Activated T-cell treated with anti-CD3 and anti-CD28 coated beads for 24 hours (primary cell): ENCODE measurements around the gene IMP3.
"Not testable (repeated sequence)": the region's sequence is repeated elsewhere in the genome, so short reads cannot be mapped to it uniquely, and the experiment has no call there.

Source experiments
- DNase-seq: peaks from one replicate; pipeline ENCODE4 v3.0.0-alpha.2; 2020; ENCODE audit warnings: low read depth

The IMP3 gene

GRCh38 chr15:75650908-75651809 is 11.1 kb upstream of the IMP3 start:
- DNase-seq: no peak

GRCh38 chr15:75649848-75650247 is 9.8 kb upstream of the IMP3 start:
- no peak for DNase-seq

GRCh38 chr15:75649045-75649761 is 9.2 kb upstream of the IMP3 start:
- no peak for DNase-seq

- DNase-seq: no peak
Measured at GRCh38 chr15:75648156-75649000, 8.4 kb upstream of the IMP3 start.

GRCh38 chr15:75647370-75648155 is 7.5 kb upstream of the IMP3 start, which contains the start of gene SNX33:
Gene SNX33, plus strand, starts transcription at chr15:75647912. Its CDS starts 1,191 bp downstream, at chr15:75649103.
- DNase-seq: peak; percentile 36

- DNase-seq: no peak
Measured at GRCh38 chr15:75646944-75647364, 6.9 kb upstream of the IMP3 start.

GRCh38 chr15:75646112-75646943 is 6.3 kb upstream of the IMP3 start:
- DNase-seq: no peak

GRCh38 chr15:75644376-75644775 is 4.4 kb upstream of the IMP3 start:
- no peak for DNase-seq

GRCh38 chr15:75641603-75642002 is 1.6 kb upstream of the IMP3 start:
- no peak for DNase-seq

GRCh38 chr15:75641179-75641503 is 1.1 kb upstream of the IMP3 start:
- no peak for DNase-seq

- peak; percentile 34 for DNase-seq
Measured at GRCh38 chr15:75640483-75641178, 607 bp upstream of the IMP3 start.

- DNase-seq: no peak
Measured at GRCh38 chr15:75639191-75639708, 774 bp downstream of the IMP3 start.

- no peak for DNase-seq
Measured at GRCh38 chr15:75637245-75638009, 2.6 kb downstream of the IMP3 start.

GRCh38 chr15:75636026-75636425 is 4.0 kb downstream of the IMP3 start:
- no peak for DNase-seq

- DNase-seq: not testable (repeated sequence)
Measured at GRCh38 chr15:75633922-75634321, 6.1 kb downstream of the IMP3 start.

- no peak for DNase-seq
Measured at GRCh38 chr15:75631935-75632334, 8.1 kb downstream of the IMP3 start.

- peak; percentile 91 for DNase-seq
Measured at GRCh38 chr15:75625542-75626347, 14.3 kb downstream of the IMP3 start, which contains the start of gene SNUPN. Gene SNUPN, minus strand, starts transcription at chr15:75625725. Its CDS starts 4,674 bp downstream, at chr15:75621051.

- no peak for DNase-seq
Measured at GRCh38 chr15:75622505-75622904, 17.5 kb downstream of the IMP3 start.
